MM.1S (cell line): ENCODE results near the gene MOAP1.
"Not testable (repeated sequence)": the region's sequence is repeated elsewhere in the genome, so short reads cannot be mapped to it uniquely, and the experiment has no call there.

Experiments used
- CTCF ChIP-seq: fragments of 300-600 bp; sonication (generic); IDR thresholded peaks from 2 replicates; pipeline ENCODE4 v1.5.1; 2016; ENCODE audit warnings: antibody characterized with exemption, low read length, mixed read lengths
- EZH2 ChIP-seq: fragments of 300-600 bp; sonication (generic); optimal IDR thresholded peaks from 2 replicates; pipeline ENCODE3; 2017; ENCODE audit warnings: low read depth, mild to moderate bottlenecking, antibody characterized with exemption, low read length, mixed read lengths

- not testable (repeated sequence) for TF ChIP-seq CTCF, EZH2
These were observed 26.3 kb downstream of the MOAP1 start for GRCh38 chr14:93158349-93158748.
